ENCODE data around the gene GREB1.

GREB1 gene

GRCh38 chr2:11582862-11583752 is 49.3 kb downstream of the GREB1 start:
- Histone ChIP-seq H3K27me3 (no peaks in the 10 kb centered on the region), H3K4me3 (no peak overlapping the region), H4K20me1 (no peaks in the 10 kb centered on the region), H3K36me3 (no peaks in the 10 kb centered on the region), H3K9me3 (no peaks in the 10 kb centered on the region), H3K9ac (no peak overlapping the region), H3K4me1 (no peaks in the 10 kb centered on the region), H3K27ac (no peak overlapping the region), H3K4me2 (no peak overlapping the region)
- TF ChIP-seq Cebpa-rat (IDR thresholded peaks at IDR 0.05), result no peak

- TF ChIP-seq Cebpa-rat (IDR thresholded peaks at IDR 0.05), result no peak
- H3K4me3 ChIP-seq, result no peak overlapping the region
- no peaks in the 10 kb centered on the region for H3K4me1 ChIP-seq
- H3K9ac ChIP-seq, result no peak overlapping the region
- H3K9me3 ChIP-seq, result no peaks in the 10 kb centered on the region
- H4K20me1 ChIP-seq, result no peaks in the 10 kb centered on the region
- H3K36me3 ChIP-seq, result no peaks in the 10 kb centered on the region
- H3K27me3 ChIP-seq, result no peaks in the 10 kb centered on the region
- H3K27ac ChIP-seq, result no peak overlapping the region
- H3K4me2 ChIP-seq, result no peak overlapping the region
Measured at GRCh38 chr2:11583840-11584524, 50.1 kb downstream of the GREB1 start.

GRCh38 chr2:11584525-11585056 is 50.7 kb downstream of the GREB1 start:
- no peak overlapping the region for H3K27ac ChIP-seq
- no peak overlapping the region for H3K4me2 ChIP-seq
- no peaks in the 10 kb centered on the region for H3K4me1 ChIP-seq
- H3K9ac ChIP-seq, result no peak overlapping the region
- H3K36me3 ChIP-seq, result no peaks in the 10 kb centered on the region
- H4K20me1 ChIP-seq, result no peaks in the 10 kb centered on the region
- no peak overlapping the region for H3K4me3 ChIP-seq
- no peaks in the 10 kb centered on the region for H3K9me3 ChIP-seq
- no peak for TF ChIP-seq Cebpa-rat (IDR thresholded peaks at IDR 0.05)
- no peaks in the 10 kb centered on the region for H3K27me3 ChIP-seq

GRCh38 chr2:11585071-11585470 is 51.2 kb downstream of the GREB1 start:
- no peak overlapping the region for H3K4me2 ChIP-seq
- H3K27ac ChIP-seq, result no peak overlapping the region
- H3K9me3 ChIP-seq, result no peaks in the 10 kb centered on the region
- H3K9ac ChIP-seq, result no peak overlapping the region
- H3K4me1 ChIP-seq, result no peaks in the 10 kb centered on the region
- no peaks in the 10 kb centered on the region for H3K36me3 ChIP-seq
- no peak for TF ChIP-seq Cebpa-rat (IDR thresholded peaks at IDR 0.05)
- H4K20me1 ChIP-seq, result no peaks in the 10 kb centered on the region
- no peaks in the 10 kb centered on the region for H3K27me3 ChIP-seq
- H3K4me3 ChIP-seq, result no peak overlapping the region

GRCh38 chr2:11588228-11589110 is 54.6 kb downstream of the GREB1 start:
- Histone ChIP-seq H3K4me3 (no peak overlapping the region), H3K36me3 (no peaks in the 10 kb centered on the region), H3K4me1 (no peaks in the 10 kb centered on the region), H3K27me3 (no peaks in the 10 kb centered on the region), H3K9me3 (no peaks in the 10 kb centered on the region), H4K20me1 (no peaks in the 10 kb centered on the region), H3K9ac (no peak overlapping the region), H3K27ac (no peak overlapping the region), H3K4me2 (no peak overlapping the region)
- TF ChIP-seq Cebpa-rat (IDR thresholded peaks at IDR 0.05), result no peak

- H3K27me3 ChIP-seq, result no peaks in the 10 kb centered on the region
- no peaks in the 10 kb centered on the region for H4K20me1 ChIP-seq
- no peak overlapping the region for H3K9ac ChIP-seq
- H3K4me1 ChIP-seq, result no peaks in the 10 kb centered on the region
- TF ChIP-seq Cebpa-rat (IDR thresholded peaks at IDR 0.05), result no peak
- H3K36me3 ChIP-seq, result no peaks in the 10 kb centered on the region
- no peak overlapping the region for H3K27ac ChIP-seq
- no peak overlapping the region for H3K4me2 ChIP-seq
- H3K4me3 ChIP-seq, result no peak overlapping the region
- no peaks in the 10 kb centered on the region for H3K9me3 ChIP-seq
Measured at GRCh38 chr2:11589316-11589940, 55.6 kb downstream of the GREB1 start.

GRCh38 chr2:11590193-11590592 is 56.3 kb downstream of the GREB1 start:
- no peak for TF ChIP-seq Cebpa-rat (IDR thresholded peaks at IDR 0.05)
- H3K4me1 ChIP-seq, result no peaks in the 10 kb centered on the region
- H3K9ac ChIP-seq, result no peak overlapping the region
- no peak overlapping the region for H3K4me2 ChIP-seq
- no peaks in the 10 kb centered on the region for H3K27me3 ChIP-seq
- no peaks in the 10 kb centered on the region for H3K36me3 ChIP-seq
- no peaks in the 10 kb centered on the region for H4K20me1 ChIP-seq
- H3K9me3 ChIP-seq, result no peaks in the 10 kb centered on the region
- no peak overlapping the region for H3K4me3 ChIP-seq
- H3K27ac ChIP-seq, result no peak overlapping the region

GRCh38 chr2:11591091-11591490 is 57.2 kb downstream of the GREB1 start:
- Histone ChIP-seq H3K36me3 (no peaks in the 10 kb centered on the region), H4K20me1 (no peaks in the 10 kb centered on the region), H3K4me1 (no peaks in the 10 kb centered on the region), H3K4me2 (no peak overlapping the region), H3K9ac (no peak overlapping the region), H3K27ac (no peak overlapping the region), H3K27me3 (no peaks in the 10 kb centered on the region), H3K4me3 (no peak overlapping the region), H3K9me3 (no peaks in the 10 kb centered on the region)
- no peak for TF ChIP-seq Cebpa-rat (IDR thresholded peaks at IDR 0.05)

Data from BLaER1 (cell line).